Measurements from ENCODE around the gene CPEB4.

The CPEB4 gene

DNA sequence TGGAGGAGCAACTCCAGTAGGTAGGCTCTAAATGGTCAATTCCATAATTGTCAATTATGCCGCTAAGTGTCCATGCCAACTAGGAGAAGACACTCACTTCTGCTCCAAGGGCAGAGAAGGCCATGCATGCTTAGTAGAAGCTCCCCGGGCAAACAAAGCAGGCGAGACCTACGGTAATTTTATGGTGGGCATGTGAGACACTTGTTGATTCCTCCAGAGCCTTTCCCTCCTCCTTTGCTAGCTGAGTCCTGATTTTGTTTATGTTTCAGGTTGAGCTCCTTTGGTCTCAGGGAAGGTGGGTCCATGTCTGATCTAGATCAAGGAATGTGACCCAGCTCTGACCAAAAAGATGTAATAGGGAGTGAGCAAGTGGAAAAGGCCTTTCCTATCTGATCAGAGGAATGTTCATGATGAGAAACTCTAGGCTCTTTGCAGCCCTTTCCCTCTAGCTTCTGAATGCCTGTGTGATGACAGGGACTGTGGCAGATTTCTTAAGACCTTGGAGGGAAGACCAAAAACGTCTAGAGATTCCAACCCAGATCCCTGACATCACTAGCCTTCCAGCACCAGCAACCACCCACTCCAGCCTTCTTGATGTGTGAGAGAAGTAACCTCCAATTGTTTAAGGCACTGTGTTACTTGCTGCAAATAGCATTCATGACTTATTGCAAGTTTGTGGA is 7.7 kb upstream of the CPEB4 start:
- TF ChIP-seq, protein P1, sequence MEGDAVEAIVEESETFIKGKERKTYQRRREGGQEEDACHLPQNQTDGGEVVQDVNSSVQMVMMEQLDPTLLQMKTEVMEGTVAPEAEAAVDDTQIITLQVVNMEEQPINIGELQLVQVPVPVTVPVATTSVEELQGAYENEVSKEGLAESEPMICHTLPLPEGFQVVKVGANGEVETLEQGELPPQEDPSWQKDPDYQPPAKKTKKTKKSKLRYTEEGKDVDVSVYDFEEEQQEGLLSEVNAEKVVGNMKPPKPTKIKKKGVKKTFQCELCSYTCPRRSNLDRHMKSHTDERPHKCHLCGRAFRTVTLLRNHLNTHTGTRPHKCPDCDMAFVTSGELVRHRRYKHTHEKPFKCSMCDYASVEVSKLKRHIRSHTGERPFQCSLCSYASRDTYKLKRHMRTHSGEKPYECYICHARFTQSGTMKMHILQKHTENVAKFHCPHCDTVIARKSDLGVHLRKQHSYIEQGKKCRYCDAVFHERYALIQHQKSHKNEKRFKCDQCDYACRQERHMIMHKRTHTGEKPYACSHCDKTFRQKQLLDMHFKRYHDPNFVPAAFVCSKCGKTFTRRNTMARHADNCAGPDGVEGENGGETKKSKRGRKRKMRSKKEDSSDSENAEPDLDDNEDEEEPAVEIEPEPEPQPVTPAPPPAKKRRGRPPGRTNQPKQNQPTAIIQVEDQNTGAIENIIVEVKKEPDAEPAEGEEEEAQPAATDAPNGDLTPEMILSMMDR (IDR thresholded peaks at IDR 0.05) = no peak
- H3K4me3 ChIP-seq = no peak overlapping the region
- no peak for DNase-seq (ENCODE audit: low spot score)
- H3K27ac ChIP-seq = no peak overlapping the region

DNA sequence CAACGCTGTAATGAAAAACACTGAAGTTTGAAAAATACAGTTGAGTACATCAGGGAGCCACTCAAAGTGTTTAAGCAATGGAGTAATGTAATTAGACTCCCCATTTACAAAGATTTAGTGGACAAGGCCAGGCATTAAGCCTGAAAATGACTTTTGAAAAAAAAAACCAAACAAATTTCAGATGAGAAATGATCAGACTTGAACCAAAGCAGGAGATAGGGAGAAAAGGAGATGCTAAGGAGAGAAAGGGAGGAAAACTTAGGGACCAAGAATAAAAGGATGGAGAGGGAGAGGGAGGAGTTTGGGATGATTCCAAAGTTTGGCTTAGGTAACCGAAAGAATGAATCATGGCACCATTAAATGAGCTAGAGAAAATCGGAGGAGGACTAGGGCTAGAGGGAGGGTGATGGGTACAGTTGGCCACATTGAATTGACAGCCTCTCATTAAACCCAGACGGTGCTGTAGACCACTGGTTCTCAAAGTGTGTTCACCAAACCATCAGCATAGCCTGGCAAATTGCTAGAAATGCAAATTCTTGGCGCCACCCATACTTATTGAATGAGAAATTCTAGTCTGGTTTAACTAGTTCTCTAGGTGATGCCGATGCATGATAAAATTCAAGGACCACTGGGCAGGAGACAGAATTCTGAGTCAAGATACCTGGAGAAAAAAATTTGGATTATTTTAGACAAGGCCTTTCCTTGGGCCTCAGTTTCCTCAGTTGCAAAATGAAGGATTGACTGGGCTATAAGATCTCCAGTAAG is 6.2 kb upstream of the CPEB4 start:
- no peak for DNase-seq (ENCODE audit: low spot score)
- Histone ChIP-seq H3K27ac (no peak overlapping the region), H3K4me3 (no peak overlapping the region)
- TF ChIP-seq, protein P1 (IDR thresholded peaks at IDR 0.05) = no peak

DNA sequence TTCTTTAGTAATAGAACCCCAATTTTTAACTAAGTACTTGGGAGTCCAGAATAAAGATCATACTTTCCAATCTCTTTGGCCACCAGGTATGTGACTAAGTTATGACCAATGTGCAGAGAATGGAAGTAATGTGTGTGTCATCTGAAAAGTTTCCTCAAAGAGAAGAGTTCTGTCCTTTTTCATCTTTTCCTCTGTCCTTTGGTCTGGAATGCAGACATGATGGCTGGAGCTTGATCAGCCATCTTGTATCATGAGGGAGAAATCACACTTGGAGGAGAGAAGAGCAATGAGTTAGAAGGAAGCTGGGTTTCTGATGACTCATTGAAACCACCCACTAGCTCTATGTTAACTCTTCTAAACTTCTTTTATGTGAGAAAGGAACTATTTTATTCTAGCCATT is 5.5 kb upstream of the CPEB4 start:
- no peak overlapping the region for H3K27ac ChIP-seq
- TF ChIP-seq, protein P1 (IDR thresholded peaks at IDR 0.05) = no peak

DNA sequence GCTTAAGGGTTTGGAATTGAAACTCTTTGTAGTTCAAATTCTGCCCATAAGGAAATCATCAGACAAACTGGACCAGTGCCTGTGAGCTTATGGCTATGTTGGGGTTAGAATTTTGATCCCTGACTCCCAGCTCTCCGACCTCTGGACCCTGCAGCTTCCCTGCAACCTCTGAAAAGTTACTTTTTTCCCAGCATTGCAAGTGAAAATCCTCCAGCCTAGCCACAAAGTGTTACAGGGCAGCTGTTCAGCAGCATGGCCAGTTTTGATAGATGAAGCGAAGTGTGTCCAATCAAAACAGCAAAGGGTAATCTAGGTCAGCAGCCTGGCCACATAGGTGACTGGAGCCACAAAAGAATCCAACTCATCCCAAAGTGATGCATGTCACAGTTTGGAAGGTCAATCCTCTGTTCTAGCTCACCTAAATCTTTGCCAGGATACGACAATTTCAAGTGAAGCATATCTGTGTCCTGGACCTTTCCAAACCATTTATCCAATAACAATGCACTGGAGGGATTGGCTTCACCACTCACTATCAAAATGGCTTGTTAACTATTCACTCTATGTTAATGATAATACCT is 4.7 kb upstream of the CPEB4 start:
- TF ChIP-seq, protein P1 (IDR thresholded peaks at IDR 0.05) = no peak
- H3K27ac ChIP-seq = no peak overlapping the region
- no peak for DNase-seq (ENCODE audit: low spot score)
- H3K4me3 ChIP-seq = no peak overlapping the region

More for the DNA sequence above, 5.5 kb upstream of the CPEB4 start:
- DNase-seq (ENCODE audit: low spot score) = no peak
- H3K4me3 ChIP-seq = no peak overlapping the region

DNA sequence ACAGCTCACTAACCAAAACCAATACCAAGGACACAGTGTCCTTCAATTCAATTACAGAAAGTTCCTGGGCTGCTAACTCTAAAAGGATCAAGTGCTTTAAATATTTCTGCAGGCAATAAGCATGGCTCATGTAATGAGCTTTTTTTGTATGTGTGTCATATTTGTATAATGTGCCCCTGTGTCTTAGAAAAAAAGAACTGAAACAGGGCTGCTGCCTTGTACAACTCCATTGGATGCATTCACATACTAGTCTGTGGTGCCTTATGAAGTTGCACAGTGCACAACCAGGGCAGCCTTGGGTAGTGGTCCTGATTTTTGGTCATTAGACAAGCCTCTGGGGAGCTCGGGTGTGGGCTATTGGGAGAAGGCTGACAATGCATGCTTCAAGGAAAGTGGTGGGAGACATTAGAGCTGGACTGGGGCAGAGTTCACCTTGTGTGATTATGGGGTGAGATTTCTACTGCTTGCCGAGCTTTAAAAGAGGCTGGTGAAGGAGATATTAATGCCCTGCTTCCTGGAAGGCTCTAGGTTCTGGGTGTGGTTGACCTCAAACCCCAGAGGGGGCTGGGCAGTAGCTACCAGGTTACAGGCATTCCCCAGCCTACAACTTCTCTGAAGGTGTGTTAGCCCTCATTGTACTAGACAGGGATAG is 3.6 kb upstream of the CPEB4 start:
- H3K27ac ChIP-seq = no peak overlapping the region
- no peak overlapping the region for H3K4me3 ChIP-seq
- TF ChIP-seq, protein P1 (IDR thresholded peaks at IDR 0.05) = no peak
- DNase-seq (ENCODE audit: low spot score) = no peak

DNA sequence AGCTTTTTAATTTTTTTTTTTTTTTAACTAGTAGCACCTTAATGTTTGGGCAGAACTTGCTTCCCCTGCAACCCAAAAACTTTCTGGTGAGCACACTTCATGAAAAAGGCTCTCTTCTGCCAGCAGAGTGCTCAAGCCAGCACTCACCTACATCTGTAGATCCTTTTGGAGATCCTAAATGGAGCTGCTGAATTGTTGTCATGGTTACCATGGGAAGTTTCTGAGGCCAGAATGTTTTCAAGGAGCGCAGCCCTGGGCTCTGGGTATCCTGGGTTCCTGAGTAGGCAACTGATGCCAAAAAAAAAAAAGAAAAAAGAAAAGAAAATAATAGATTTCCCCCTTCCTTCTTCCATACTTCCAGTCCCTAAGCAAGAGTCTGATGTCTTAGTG is 3.1 kb upstream of the CPEB4 start:
- Histone ChIP-seq H3K4me3 (no peak overlapping the region), H3K27ac (no peak overlapping the region)
- DNase-seq (ENCODE audit: low spot score) = no peak
- TF ChIP-seq, protein P1 (IDR thresholded peaks at IDR 0.05) = no peak

Measured in coronary artery (tissue), 2 donors.